Fibroblast of lung (primary cell): ENCODE measurements around the gene ODAD4. TPM values are rescaled to one million over a fixed set of nuclear protein-coding genes. Genes with fewer than 3 reads are reported as not detected.

Experiments used
- DNase-seq, 2 donors: peaks; one replicate each; pipeline versions ENCODE4 v3.0.0 to v3.0.0-alpha.2; 2010; ENCODE audit warnings: low read depth in 2 of 2
- H2AFZ ChIP-seq: 2 replicates; pipeline ENCODE4 v1.5.1; 2012; ENCODE audit warnings: low read length, control low read depth, inconsistent platforms
- H3K27ac ChIP-seq: 2 replicates; pipeline ENCODE4 v1.5.1; 2011; ENCODE audit warnings: low read length, control low read depth; ENCODE audit not compliant: insufficient read depth
- H3K27me3 ChIP-seq: 2 replicates; pipeline ENCODE4 v1.5.1; 2011; ENCODE audit warnings: mild to moderate bottlenecking, low read length; ENCODE audit not compliant: control insufficient read depth, insufficient read depth
- H3K36me3 ChIP-seq: 2 replicates; pipeline ENCODE4 v1.5.1; 2011; ENCODE audit warnings: low read length; ENCODE audit not compliant: control insufficient read depth, insufficient read depth
- H3K4me1 ChIP-seq: 2 replicates; pipeline ENCODE4 v1.5.1; 2011; ENCODE audit warnings: low read length; ENCODE audit not compliant: control insufficient read depth, insufficient read depth; ENCODE audit errors: extremely low read depth
- H3K4me2 ChIP-seq: 2 replicates; pipeline ENCODE4 v1.5.1; 2011; ENCODE audit warnings: low read length, control low read depth; ENCODE audit not compliant: insufficient read depth; ENCODE audit errors: extremely low read depth
- H3K4me3 ChIP-seq, 4 experiments: fragments of 200-600 bp in 1 of 4; sonication (generic) in 1 of 4; replicated peaks in 1 of 4; 2 replicates each; pipeline ENCODE4 v1.5.1; 2011 to 2016; ENCODE audit warnings: low read length in 4 of 4, low read depth in 3 of 4, mild to moderate bottlenecking in 3 of 4, control low read depth in 2 of 4, inconsistent platforms in 1 of 4, mixed read lengths in 1 of 4; ENCODE audit not compliant: insufficient read depth in 1 of 4; ENCODE audit errors: control extremely low read depth in 1 of 4
- H3K79me2 ChIP-seq: 2 replicates; pipeline ENCODE4 v1.5.1; 2012; ENCODE audit warnings: mild to moderate bottlenecking, low read length, inconsistent platforms; ENCODE audit not compliant: control insufficient read depth, insufficient read depth
- H3K9ac ChIP-seq: 2 replicates; pipeline ENCODE4 v1.5.1; 2011; ENCODE audit warnings: mild to moderate bottlenecking, low read length, control low read depth; ENCODE audit not compliant: insufficient read depth
- H3K9me3 ChIP-seq: 2 replicates; pipeline ENCODE4 v1.5.1; 2012; ENCODE audit warnings: low read depth, low read length; ENCODE audit not compliant: control insufficient read depth, insufficient read depth
- H4K20me1 ChIP-seq: 2 replicates; pipeline ENCODE4 v1.5.1; 2011; ENCODE audit warnings: low read length; ENCODE audit not compliant: control insufficient read depth, insufficient read depth; ENCODE audit errors: extremely low read depth
- EZH2 ChIP-seq: IDR thresholded peaks from 2 replicates; pipeline ENCODE4 v1.5.1; 2012; ENCODE audit warnings: low read length, control low read depth, mild to moderate bottlenecking; ENCODE audit errors: missing control alignments
- polyA plus RNA-seq, 2 donors: library from polyadenylated mRNA; depleted of rRNA in 1 of 2; stranded (reverse) in 1 of 2; unstranded in 1 of 2; fragments of >200 nt; gene quantifications; 2 replicates each; pipeline ENCODE4 v1.2.1, GENCODE V29; 2011 to 2012; ENCODE audit warnings: missing spikeins in 1 of 2
- total RNA-seq: library from RNA; depleted of rRNA; stranded (reverse); fragments of >200 nt; gene quantifications from 2 replicates; pipeline ENCODE4 v1.2.1, GENCODE V29; 2014
- TF ChIP-seq, protein P1 (sequence below), 2 donors: IDR thresholded peaks in 1 of 2; conservative IDR thresholded peaks in 1 of 2; 1 replicate in 1 of 2; 2 replicates in 1 of 2; pipeline ENCODE4 v1.5.1; 2011 to 2012; ENCODE audit warnings: low read length in 2 of 2, control low read depth in 1 of 2, inconsistent platforms in 1 of 2, low read depth in 1 of 2, mild to moderate bottlenecking in 1 of 2

ODAD4 gene
- total and polyA plus RNA-seq, 2 donors (not counting 1 experiment from before 2014, with no cell fraction given) = 0.36 to 0.99 TPM

- Histone ChIP-seq H3K4me2 (no peak overlapping the region), H3K4me3 (no peak overlapping the region), H2AFZ (no peak overlapping the region), H3K9me3 (no peaks in the 10 kb centered on the region), H3K79me2 (no peaks in the 10 kb centered on the region), H3K4me1 (no peaks in the 10 kb centered on the region), H3K27me3 (no peaks in the 10 kb centered on the region), H4K20me1 (no peaks in the 10 kb centered on the region), H3K36me3 (no peaks in the 10 kb centered on the region), H3K27ac (no peak overlapping the region), H3K9ac (no peak overlapping the region)
- TF ChIP-seq EZH2 = no peak
- TF ChIP-seq, protein P1, sequence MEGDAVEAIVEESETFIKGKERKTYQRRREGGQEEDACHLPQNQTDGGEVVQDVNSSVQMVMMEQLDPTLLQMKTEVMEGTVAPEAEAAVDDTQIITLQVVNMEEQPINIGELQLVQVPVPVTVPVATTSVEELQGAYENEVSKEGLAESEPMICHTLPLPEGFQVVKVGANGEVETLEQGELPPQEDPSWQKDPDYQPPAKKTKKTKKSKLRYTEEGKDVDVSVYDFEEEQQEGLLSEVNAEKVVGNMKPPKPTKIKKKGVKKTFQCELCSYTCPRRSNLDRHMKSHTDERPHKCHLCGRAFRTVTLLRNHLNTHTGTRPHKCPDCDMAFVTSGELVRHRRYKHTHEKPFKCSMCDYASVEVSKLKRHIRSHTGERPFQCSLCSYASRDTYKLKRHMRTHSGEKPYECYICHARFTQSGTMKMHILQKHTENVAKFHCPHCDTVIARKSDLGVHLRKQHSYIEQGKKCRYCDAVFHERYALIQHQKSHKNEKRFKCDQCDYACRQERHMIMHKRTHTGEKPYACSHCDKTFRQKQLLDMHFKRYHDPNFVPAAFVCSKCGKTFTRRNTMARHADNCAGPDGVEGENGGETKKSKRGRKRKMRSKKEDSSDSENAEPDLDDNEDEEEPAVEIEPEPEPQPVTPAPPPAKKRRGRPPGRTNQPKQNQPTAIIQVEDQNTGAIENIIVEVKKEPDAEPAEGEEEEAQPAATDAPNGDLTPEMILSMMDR (conservative IDR thresholded peaks at IDR 0.05 in 1 of 2, IDR thresholded peaks at IDR 0.05 in 1 of 2; ENCODE audit: low read depth in 1 of 2, low read length in 2 of 2) = no peak
- DNase-seq = no peak
Measured at GRCh38 chr17:41942626-41943373, 12.4 kb downstream of the ODAD4 start.

DNA sequence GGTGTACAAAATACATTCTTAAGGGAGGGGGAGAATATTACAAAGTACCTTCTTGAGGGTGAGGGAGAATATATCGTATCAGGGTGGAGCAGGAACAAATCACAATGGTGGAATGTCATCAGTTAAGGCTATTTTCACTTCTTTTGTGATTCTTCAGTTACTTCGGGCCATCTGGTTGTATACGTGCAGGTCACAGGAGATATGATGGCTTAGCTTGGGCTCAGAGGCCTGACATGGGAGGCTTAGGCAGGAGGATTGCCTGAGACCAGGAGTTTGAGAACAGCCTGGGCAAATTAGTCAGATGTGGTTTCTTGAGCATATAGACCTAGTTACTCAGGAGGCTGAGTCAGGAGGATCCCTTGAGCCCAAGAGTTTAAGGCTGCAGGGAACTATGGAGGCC is 13.1 kb downstream of the ODAD4 start:
- no peak for DNase-seq
- TF ChIP-seq EZH2 = no peak
- TF ChIP-seq, protein P1 (conservative IDR thresholded peaks at IDR 0.05 in 1 of 2, IDR thresholded peaks at IDR 0.05 in 1 of 2; ENCODE audit: low read depth in 1 of 2, low read length in 2 of 2) = no peak
- no peaks in the 10 kb centered on the region for H3K4me1 ChIP-seq
- H3K36me3 ChIP-seq = no peaks in the 10 kb centered on the region
- H3K27ac ChIP-seq = no peak overlapping the region
- H4K20me1 ChIP-seq = no peaks in the 10 kb centered on the region
- H3K9ac ChIP-seq = no peak overlapping the region
- H3K4me3 ChIP-seq = no peak overlapping the region
- no peaks in the 10 kb centered on the region for H3K79me2 ChIP-seq
- H3K4me2 ChIP-seq = no peak overlapping the region
- no peak overlapping the region for H2AFZ ChIP-seq
- no peaks in the 10 kb centered on the region for H3K27me3 ChIP-seq
- no peaks in the 10 kb centered on the region for H3K9me3 ChIP-seq

DNA sequence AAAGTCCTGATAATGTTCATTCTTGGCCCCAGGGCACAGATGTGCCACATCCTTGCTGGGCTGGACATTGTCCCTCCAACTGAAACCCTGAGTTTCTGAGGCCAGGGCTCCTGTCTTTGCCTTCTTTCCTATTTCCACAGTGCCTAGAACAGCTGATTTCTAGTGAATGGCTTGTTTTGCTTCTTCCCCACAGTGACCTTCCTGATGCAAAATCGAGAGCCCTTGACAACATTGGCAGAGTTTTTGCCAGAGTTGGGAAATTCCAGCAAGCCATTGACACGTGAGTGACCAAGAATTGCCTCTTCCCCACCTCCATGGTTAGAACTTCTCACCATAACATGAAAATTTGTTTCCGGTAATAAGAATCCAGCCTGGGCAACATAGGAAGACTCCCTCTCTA is 14.5 kb downstream of the ODAD4 start:
- Histone ChIP-seq H2AFZ (no peak overlapping the region), H4K20me1 (no peaks in the 10 kb centered on the region), H3K4me1 (no peaks in the 10 kb centered on the region), H3K9ac (no peak overlapping the region), H3K27me3 (no peaks in the 10 kb centered on the region), H3K79me2 (no peaks in the 10 kb centered on the region), H3K36me3 (no peaks in the 10 kb centered on the region), H3K9me3 (no peaks in the 10 kb centered on the region), H3K4me3 (no peak overlapping the region), H3K27ac (no peak overlapping the region), H3K4me2 (no peak overlapping the region)
- no peak for TF ChIP-seq EZH2
- TF ChIP-seq, protein P1 (conservative IDR thresholded peaks at IDR 0.05 in 1 of 2, IDR thresholded peaks at IDR 0.05 in 1 of 2; ENCODE audit: low read depth in 1 of 2, low read length in 2 of 2) = no peak
- DNase-seq = no peak
